Subcutaneous abdominal adipose tissue (tissue), 5 donors: ENCODE measurements around the gene CD69.

Experiments used
- H3K27ac ChIP-seq: one replicate; pipeline ENCODE4 v1.7.0; 2013; ENCODE audit warnings: low read depth, mild to moderate bottlenecking, inconsistent platforms, low read length, moderate library complexity
- H3K27me3 ChIP-seq, 5 donors: one replicate each; pipeline ENCODE4 v1.7.0; 2013; ENCODE audit warnings: low read length in 5 of 5, inconsistent platforms in 1 of 5; ENCODE audit not compliant: control insufficient read depth in 5 of 5, insufficient read depth in 4 of 5
- H3K36me3 ChIP-seq, 5 donors: one replicate each; pipeline ENCODE4 v1.7.0; 2013; ENCODE audit warnings: low read length in 5 of 5; ENCODE audit not compliant: control insufficient read depth in 5 of 5, insufficient read depth in 5 of 5
- H3K4me1 ChIP-seq, 5 donors: one replicate each; pipeline ENCODE4 v1.7.0; 2013; ENCODE audit warnings: low read length in 5 of 5, mild to moderate bottlenecking in 3 of 5, moderate library complexity in 1 of 5; ENCODE audit not compliant: control insufficient read depth in 5 of 5, insufficient read depth in 5 of 5
- H3K4me3 ChIP-seq, 5 donors: one replicate each; pipeline ENCODE4 v1.7.0; 2013; ENCODE audit warnings: low read length in 5 of 5, low read depth in 1 of 5
- H3K9ac ChIP-seq, 5 donors: one replicate each; pipeline ENCODE4 v1.7.0; 2013; ENCODE audit warnings: low read length in 5 of 5, mild to moderate bottlenecking in 4 of 5, moderate library complexity in 3 of 5
- H3K9me3 ChIP-seq, 5 donors: one replicate each; pipeline ENCODE4 v1.7.0; 2013; ENCODE audit warnings: low read length in 5 of 5; ENCODE audit not compliant: control insufficient read depth in 5 of 5
- donor health status: healthy.
- donor health status: healthy.
- donor health status: healthy.
- donor health status: healthy.
- donor health status: healthy.

Gene CD69

DNA sequence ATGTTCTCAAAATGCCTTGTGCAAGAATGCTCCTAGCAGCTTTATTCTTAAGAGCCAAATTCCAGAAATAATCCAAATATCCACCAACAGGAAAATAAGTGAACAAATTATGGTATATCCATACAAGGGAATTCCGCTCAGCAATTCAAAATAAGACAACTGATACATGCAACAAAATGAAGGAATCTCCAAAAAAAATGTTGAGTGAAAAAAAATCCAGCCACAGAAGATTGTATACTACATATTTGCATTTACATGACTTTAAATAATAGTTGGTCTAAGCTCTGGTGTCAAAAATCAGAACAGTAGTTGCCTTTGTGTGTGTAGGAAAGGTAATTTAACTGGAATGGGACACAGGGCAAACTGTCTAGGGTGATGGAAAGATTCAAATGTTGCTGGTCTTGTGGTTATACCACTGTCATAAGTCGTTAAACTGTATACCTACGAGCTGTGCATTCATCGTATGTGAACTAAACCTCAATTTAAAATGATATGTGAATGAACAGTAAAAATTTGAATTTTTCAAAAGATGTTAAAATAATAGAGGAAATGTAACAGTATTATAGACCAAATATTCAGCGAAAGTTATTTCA is 3.2 kb downstream of the CD69 start:
- H3K27me3 ChIP-seq, result no peaks in the 10 kb centered on the region
- no peak overlapping the region for H3K4me3 ChIP-seq
- H3K27ac ChIP-seq, result no peak overlapping the region
- H3K4me1 ChIP-seq, result no peaks in the 10 kb centered on the region
- no peaks in the 10 kb centered on the region for H3K36me3 ChIP-seq
- H3K9ac ChIP-seq, result no peak overlapping the region
- no peaks in the 10 kb centered on the region for H3K9me3 ChIP-seq

DNA sequence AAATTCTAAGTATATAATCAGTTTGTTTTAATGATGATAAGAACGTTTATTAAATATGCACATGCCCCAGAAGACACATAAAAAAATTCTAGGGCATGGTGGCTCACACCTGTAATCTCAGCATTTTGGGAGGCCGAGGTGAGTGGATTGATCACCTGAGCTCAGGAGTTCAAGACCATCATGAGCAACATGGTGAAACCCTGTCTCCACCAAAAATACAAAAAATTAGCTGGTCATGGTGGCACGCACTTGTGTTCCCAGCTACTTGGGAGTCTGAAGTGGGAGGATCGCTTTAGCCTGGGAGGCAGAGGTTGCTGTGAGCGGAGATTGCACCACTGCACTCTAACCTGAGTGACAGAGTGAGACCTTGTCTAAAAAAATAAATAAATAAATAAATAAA is 4.0 kb downstream of the CD69 start:
- Histone ChIP-seq H3K9me3 (no peaks in the 10 kb centered on the region), H3K36me3 (no peaks in the 10 kb centered on the region), H3K27ac (no peak overlapping the region), H3K27me3 (no peaks in the 10 kb centered on the region), H3K4me3 (no peak overlapping the region), H3K9ac (no peak overlapping the region), H3K4me1 (no peaks in the 10 kb centered on the region)

DNA sequence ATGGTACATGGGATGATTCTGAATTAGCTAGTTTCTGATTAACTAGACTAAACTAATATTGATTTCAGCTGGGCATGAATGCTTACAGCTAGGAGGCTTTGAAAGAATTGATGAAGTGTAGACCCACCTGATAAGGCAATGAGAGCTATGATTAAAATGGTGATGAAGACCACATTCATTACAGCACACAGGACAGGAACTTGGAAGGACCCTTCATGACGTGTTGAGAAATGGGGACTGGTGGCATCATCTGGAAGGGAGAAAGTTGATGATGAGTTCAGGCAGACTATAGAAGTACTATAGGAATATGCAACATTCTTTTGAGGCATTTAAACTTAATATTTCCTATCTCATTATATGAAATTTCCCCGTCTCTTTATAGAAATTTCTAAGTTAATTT is 4.5 kb downstream of the CD69 start:
- Histone ChIP-seq H3K4me1 (no peaks in the 10 kb centered on the region), H3K9me3 (no peaks in the 10 kb centered on the region), H3K36me3 (no peaks in the 10 kb centered on the region), H3K27me3 (no peaks in the 10 kb centered on the region), H3K4me3 (no peak overlapping the region), H3K9ac (no peak overlapping the region), H3K27ac (no peak overlapping the region)

GRCh38 chr12:9755567-9755966 is 5.1 kb downstream of the CD69 start:
- H3K4me1 ChIP-seq, result peaks cover 0 to 5% (median 2%) of the 10 kb centered on the region in 5 donors
- no peaks in the 10 kb centered on the region for H3K27me3 ChIP-seq
- H3K27ac ChIP-seq, result no peak overlapping the region
- H3K9ac ChIP-seq, result no peak overlapping the region
- no peaks in the 10 kb centered on the region for H3K9me3 ChIP-seq
- no peaks in the 10 kb centered on the region for H3K36me3 ChIP-seq
- no peak overlapping the region for H3K4me3 ChIP-seq

- Histone ChIP-seq H3K36me3 (no peaks in the 10 kb centered on the region), H3K4me1 (peaks cover 0 to 7% (median 2%) of the 10 kb centered on the region in 5 donors), H3K4me3 (no peak overlapping the region), H3K27me3 (no peaks in the 10 kb centered on the region), H3K9ac (no peak overlapping the region), H3K27ac (no peak overlapping the region), H3K9me3 (no peaks in the 10 kb centered on the region)
Measured at GRCh38 chr12:9755035-9755434, 5.7 kb downstream of the CD69 start.

- peaks cover 0 to 7% (median 2%) of the 10 kb centered on the region in 5 donors for H3K4me1 ChIP-seq
- no peaks in the 10 kb centered on the region for H3K9me3 ChIP-seq
- H3K9ac ChIP-seq, result no peak overlapping the region
- H3K4me3 ChIP-seq, result no peak overlapping the region
- no peaks in the 10 kb centered on the region for H3K36me3 ChIP-seq
- H3K27me3 ChIP-seq, result no peaks in the 10 kb centered on the region
- H3K27ac ChIP-seq, result no peak overlapping the region
Measured at GRCh38 chr12:9754099-9754927, 6.4 kb downstream of the CD69 start.

- peaks cover 0 to 7% (median 2%) of the 10 kb centered on the region in 5 donors for H3K4me1 ChIP-seq
- no peaks in the 10 kb centered on the region for H3K36me3 ChIP-seq
- H3K9ac ChIP-seq, result no peak overlapping the region
- no peak overlapping the region for H3K4me3 ChIP-seq
- no peak overlapping the region for H3K27ac ChIP-seq
- H3K27me3 ChIP-seq, result no peaks in the 10 kb centered on the region
- no peaks in the 10 kb centered on the region for H3K9me3 ChIP-seq
Measured at GRCh38 chr12:9753498-9753897, 7.2 kb downstream of the CD69 start.

DNA sequence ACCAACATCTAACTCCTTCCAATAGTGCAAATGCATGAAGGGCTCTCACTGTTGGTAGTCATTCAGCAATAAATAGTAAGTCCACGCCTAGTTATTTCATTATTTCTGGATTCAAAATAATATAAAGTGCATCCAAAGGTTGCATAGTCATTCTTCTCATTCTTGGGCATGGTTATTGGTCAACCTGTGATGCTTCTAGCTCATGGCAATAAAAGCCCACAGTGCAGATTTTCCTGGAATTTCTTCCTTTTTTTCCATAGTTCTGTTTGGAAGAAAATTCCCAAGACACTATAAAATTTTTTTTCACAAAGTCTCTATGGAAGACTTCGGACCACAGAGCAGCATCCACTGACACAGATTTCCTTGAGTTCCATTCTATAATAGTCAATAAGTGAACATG is 7.6 kb downstream of the CD69 start:
- Histone ChIP-seq H3K27ac (no peak overlapping the region), H3K4me3 (no peak overlapping the region), H3K9ac (no peak overlapping the region), H3K27me3 (no peaks in the 10 kb centered on the region), H3K9me3 (no peaks in the 10 kb centered on the region), H3K4me1 (peaks cover 0 to 7% (median 2%) of the 10 kb centered on the region in 5 donors), H3K36me3 (no peaks in the 10 kb centered on the region)

DNA sequence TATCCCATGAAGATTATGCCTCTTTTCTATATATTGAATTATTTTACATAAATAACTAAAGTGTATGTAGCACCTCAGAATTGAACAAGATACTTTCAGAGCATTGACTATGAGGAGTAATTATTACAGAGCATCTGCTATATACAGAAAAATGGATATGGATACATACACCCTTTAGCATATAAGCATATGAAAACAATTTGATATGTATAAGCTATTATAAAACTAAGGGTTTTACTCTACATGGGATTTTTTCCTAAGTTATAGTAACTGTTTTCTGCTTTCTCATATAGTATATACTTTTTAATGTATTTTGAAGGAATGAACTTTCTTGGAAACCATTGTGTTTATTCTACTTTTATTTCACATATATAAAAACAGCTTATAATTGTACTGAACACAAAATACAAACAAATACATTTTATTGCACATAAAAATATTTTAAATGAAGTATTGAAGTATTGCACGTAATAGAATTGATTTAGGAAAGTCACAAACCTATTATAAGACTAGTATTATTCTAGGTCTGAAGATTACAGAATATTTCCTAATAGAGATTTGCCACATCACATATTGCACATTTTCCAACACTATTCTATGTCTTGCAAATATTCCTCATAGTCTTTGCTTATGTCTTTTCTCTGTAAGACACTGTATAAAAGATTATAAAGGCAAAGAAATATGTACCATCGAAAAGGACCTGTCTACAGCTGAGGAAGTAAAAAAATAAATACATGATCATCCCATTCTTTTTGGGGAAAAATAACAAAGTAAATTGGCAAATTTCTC is 8.4 kb downstream of the CD69 start:
- H3K27me3 ChIP-seq, result no peaks in the 10 kb centered on the region
- no peak overlapping the region for H3K4me3 ChIP-seq
- no peaks in the 10 kb centered on the region for H3K36me3 ChIP-seq
- no peaks in the 10 kb centered on the region for H3K9me3 ChIP-seq
- H3K4me1 ChIP-seq, result peaks cover 0 to 7% (median 2%) of the 10 kb centered on the region in 5 donors
- no peak overlapping the region for H3K9ac ChIP-seq
- no peak overlapping the region for H3K27ac ChIP-seq
